Tongue (tissue), 2 donors: ENCODE measurements around the gene NCF2. TPM values are rescaled to one million over a fixed set of nuclear protein-coding genes. Genes with fewer than 3 reads are reported as not detected.
"Not testable (repeated sequence)": the region's sequence is repeated elsewhere in the genome, so short reads cannot be mapped to it uniquely, and the experiment has no call there.

Source experiments
- DNase-seq: peaks from one replicate; pipeline ENCODE4 v3.0.0-alpha.2; 2015
- total RNA-seq: library from RNA; depleted of rRNA; stranded (reverse); fragments of >200 nt; gene quantifications from one replicate; pipeline ENCODE4 v1.2.3, GENCODE V29; 2014

The NCF2 gene, protein sequence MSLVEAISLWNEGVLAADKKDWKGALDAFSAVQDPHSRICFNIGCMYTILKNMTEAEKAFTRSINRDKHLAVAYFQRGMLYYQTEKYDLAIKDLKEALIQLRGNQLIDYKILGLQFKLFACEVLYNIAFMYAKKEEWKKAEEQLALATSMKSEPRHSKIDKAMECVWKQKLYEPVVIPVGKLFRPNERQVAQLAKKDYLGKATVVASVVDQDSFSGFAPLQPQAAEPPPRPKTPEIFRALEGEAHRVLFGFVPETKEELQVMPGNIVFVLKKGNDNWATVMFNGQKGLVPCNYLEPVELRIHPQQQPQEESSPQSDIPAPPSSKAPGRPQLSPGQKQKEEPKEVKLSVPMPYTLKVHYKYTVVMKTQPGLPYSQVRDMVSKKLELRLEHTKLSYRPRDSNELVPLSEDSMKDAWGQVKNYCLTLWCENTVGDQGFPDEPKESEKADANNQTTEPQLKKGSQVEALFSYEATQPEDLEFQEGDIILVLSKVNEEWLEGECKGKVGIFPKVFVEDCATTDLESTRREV
- 9.2 TPM for total RNA-seq

DNA sequence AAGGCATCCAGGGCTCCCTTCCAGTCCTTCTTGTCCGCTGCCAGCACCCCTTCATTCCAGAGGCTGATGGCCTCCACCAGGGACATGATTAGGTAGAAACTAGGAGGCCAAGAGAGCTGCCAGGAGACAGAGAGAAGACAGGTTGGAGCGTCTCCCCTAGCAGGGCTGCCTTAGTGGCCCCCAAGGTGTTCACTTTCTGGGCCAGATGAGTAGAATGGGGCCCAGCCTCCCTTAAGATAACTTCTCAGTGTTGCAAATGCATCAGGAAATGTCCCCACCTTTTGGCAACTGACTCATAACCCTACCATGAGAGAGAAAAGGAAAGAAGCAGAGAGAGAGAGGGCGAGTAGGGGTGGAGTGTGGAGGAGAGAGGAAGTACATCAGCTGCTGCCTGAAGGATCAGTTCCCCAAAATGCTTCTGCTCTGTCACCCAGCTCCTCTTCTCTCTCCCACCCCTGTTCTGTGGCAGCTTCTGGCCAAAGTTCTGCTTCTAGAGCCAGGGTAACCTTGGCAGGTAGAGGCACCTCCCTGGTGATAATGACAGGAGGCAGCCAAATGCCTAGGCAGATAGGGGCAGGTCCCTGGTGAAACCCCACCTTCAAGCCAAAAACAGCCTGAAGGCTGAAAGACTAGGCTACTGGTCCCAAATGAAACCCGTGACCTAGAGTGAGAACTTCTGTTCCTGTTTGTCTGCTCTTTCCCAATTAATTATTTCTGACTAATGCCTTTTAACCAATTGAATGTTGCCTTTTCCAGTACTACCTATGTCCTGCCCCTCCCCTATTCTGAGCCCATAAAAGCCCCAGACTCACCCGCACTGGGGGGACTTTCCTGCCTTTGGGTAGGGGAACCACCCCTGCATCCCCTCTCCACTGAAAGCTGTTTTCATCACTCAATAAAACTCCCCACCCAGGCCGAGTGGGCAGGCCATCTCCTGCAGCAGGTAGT lies at the start of gene NCF2:
Gene NCF2 (minus strand): TSS at position 216 of the 948 bp plus-strand sequence. CDS start 130 bp downstream, at position 86.
- DNase-seq: no peak

GRCh38 chr1:183638649-183639387 lies 48.6 kb upstream of the NCF2 start:
- no peak for DNase-seq

GRCh38 chr1:183636783-183637182 lies 46.5 kb upstream of the NCF2 start:
- no peak for DNase-seq

GRCh38 chr1:183636334-183636682 lies 46.0 kb upstream of the NCF2 start:
- DNase-seq: no peak

DNA sequence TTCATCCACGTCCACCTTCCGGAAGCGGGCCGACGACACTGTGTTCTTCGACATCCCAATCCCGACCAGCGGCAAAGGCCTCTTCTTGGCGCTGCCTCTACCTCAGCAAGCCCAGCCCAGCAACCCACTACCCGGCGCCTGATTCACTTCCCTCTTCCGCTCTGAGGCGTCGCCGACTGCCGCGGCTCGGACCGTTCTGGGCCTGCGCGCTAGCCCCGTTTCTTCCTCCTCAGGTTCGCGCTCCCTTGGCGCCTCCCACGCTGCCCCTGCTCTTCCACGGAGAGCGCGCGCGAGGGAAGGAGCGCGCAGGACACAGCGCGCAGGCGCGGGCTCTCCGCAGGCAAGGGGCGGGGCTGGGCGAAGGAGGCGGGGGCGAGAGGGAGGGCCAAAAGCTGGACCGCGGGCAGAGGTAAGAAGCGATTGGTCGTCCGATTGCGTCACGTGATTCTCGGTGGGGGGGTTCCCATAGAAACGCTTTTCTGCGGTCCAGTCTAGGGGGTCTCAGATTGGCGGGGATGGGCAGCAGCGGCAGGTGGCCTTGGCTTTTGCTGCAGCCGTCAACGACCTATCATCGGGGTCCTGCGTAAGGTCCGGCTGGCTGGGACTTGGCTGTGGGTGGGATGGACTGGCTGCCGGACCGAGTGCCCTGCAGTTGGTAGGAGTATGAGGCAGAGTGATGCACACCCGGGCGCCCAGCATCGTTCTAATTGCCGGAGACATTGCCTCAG lies 45.5 kb upstream of the NCF2 start, which contains the start of gene ARPC5:
Gene ARPC5 (minus strand): TSS at position 178 of the 728 bp plus-strand sequence. CDS start 124 bp downstream, at position 54.
- DNase-seq: peak; percentile 99

- DNase-seq: peak; percentile 54
Measured at GRCh38 chr1:183635099-183635605, 44.9 kb upstream of the NCF2 start.

DNA sequence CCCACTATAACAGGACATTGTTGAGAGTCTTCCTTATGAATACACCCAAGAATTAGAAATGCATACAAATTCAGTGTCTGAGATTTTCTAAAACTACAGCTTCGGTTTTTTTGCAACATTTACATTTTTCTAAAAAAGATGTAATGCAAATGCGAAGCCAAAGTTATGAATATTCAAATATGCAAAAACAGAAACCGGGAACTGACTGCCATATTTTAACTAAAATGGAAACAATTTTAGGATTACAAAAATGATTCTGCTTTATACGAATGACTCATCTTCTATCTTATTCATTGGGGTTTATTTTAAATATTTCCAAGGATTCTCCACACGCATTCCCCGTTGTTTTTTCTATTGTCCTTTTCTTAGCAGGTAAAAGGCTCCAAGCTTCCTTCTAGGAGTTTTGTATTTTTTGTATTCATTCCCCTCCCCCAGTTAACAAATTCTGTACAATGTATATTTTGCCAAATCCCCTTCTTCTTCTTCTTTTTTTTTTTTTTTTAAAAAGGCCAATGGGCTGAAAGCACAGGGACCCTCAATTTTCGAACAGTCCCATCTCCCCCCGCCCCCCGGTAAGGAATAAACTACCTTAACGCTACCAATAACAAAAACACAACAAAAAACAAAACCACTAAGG lies 44.3 kb upstream of the NCF2 start:
- no peak for DNase-seq

DNA sequence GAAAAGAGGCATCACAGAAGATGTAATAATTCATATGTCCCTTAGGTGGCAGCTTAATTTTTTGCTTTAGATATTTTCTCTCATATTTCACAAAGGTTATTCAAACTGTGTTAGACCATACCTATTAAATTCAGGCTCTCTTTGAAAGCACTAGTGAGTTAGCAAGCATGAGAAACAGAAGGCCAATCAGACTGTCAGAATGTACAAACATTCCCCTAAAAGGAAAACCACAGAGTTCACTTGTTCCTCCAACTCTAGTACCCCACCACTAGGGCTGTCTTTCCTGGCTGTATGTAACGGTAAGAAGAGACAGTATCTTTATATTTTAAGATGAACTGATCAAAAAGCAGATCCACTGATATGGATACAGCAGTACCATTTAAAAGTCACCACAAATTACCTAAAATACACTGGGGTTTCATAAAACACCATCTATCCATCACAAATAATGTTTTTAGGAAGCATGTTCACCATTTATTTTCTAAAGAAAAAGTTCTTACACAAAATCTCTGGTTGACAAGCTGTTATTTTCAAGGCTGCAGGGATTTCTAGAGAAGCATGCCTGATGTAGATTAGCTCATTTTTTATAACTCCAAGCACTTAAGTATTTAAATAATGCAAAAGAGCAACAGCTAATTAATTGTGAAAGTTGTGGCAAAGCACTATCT lies 43.6 kb upstream of the NCF2 start:
- DNase-seq: peak; percentile 71

- no peak for DNase-seq
Measured at GRCh38 chr1:183632964-183633363, 42.7 kb upstream of the NCF2 start.

- no peak for DNase-seq
Measured at GRCh38 chr1:183632114-183632513, 41.9 kb upstream of the NCF2 start.

DNA sequence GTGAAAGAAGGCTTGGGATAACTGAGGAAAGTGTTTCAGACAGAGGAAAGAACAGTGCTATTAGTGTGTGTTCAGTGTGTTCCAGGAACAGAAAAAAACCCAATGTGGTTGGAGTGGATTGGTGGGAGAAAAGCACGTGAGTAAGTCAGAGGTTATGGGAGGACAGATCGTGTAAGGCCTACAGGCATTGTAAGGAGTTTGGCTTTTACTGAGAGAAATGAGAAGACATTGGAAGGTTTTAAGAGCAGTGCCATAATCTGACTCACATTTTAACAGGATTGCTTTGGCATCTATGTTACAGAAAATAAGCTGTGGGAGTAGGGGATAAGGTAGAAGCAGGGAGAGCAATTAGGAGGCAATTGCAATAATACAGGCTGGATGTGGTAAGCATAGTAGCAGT lies 40.5 kb upstream of the NCF2 start:
- no peak for DNase-seq

DNA sequence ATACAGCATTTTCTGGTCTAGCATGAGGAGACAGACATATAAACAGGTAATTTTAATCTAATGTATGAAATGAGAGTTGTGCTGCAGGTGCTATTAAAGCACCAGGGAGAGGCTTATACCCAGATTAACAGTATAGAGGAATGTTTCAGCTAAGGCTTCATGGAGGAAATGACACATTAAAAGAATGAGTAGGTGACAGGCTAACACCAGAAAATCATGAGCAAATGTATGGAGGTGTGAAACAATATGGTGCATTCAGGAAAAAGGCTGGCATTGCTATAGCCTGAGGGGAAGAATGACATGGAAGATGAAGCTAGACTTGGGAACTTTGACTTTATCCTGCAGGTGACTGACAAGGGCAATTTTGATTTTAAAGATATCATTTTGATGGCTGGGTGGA lies 38.3 kb upstream of the NCF2 start:
- DNase-seq: no peak

DNA sequence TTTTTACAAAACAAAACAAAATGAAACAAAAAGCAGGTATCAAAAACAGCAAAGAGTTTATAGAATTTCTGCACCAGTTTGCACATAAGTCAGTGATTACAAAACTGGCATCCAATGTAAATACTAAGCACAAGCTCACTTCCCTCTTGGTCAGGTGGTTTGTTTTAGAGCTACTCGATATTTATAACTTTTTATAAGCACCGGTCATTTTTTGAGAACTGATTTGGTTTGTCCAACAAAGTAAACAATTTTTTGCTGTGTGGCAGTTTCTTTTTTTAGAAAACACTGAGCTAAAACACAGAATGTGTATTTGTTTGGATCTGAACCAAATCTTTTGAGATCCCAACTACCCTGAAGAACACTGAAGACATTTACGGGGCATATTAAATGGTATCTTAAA lies 36.0 kb upstream of the NCF2 start:
- DNase-seq: not testable (repeated sequence)

- DNase-seq: peak; percentile 83
Measured at GRCh38 chr1:183622884-183623785, 32.9 kb upstream of the NCF2 start.

GRCh38 chr1:183622013-183622412 lies 31.8 kb upstream of the NCF2 start:
- no peak for DNase-seq

DNA sequence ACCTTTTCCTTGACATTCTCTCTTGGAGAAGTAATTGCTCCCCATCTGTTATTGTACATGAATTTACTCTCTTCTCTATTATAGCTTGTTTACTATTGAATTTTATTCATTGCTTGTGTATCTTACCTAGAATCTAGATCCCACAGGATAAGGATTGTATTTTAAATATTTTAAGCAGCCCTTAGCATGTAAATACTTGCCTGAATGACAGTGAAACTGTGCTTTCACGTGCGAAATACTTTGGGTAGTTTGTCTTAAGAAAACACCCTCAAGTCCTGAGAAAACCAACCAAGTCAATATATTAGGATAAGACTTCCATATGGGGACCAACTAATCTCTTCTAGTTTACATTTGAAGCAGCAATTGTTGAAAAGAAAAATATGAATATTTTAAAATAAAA lies 30.1 kb upstream of the NCF2 start:
- no peak for DNase-seq

DNA sequence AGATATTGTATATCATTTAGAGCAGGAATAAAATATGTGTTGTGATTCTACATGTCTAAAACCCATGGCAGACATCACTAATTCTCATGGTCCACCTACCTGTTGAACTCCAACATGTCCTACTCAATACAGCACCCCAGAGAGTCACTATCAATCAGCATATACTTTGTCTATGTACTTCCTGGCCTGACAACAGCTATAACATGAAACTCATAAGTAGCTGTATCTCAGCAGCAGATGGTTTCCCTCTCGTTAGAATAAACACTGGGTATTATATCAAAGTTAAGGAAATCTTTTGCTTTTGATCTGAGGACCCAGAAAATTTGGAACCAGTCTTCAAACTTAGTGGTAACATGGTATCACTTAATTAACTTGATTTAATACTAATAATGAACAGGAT lies 29.5 kb upstream of the NCF2 start:
- DNase-seq: no peak

DNA sequence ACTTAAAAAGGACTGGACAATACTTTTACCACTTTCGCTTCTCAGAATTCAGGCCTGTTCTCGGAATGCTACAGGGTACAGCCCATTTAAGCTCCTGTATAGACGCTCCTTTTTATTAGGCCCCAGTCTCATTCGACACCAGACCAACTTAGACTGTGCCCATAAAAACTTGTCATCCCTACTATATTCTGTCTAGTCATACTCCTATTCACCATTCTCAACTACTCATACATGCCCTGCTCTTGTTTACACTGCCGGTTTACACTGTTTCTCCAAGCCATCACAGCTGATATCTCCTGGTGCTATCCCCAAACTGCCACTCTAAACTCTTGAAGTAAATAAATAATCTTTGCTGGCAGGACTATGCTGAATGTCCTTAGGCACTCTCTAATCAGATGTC lies 27.9 kb upstream of the NCF2 start:
- DNase-seq: not testable (repeated sequence)

DNA sequence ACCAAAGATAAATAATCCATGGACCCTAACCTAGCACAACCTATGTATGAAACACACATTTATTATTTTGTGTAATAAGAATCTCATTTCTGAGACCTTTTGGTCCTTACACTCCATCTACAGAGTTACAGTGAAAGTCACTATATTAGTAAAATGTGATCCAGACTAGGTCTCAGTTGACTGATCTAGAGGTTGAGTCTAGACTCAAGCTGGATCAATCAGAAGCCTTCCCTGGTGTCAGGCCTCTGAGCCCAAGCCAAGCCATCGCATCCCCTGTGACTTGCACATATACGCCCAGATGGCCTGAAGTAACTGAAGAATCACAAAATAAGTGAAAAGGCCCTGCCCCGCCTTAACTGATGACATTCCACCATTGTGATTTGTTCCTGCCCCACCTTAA lies 22.7 kb upstream of the NCF2 start:
- not testable (repeated sequence) for DNase-seq
